ENCODE data around the gene ST3GAL4. TPM values are rescaled to one million over a fixed set of nuclear protein-coding genes. Genes with fewer than 3 reads are reported as not detected.

ST3GAL4 gene
- total RNA-seq, 1 experiment from 2014 or later, result 50.6 TPM

- DNase-seq (ENCODE audit: low read depth), result no peak
Observed at GRCh38 chr11:126422446-126422845, 67.0 kb downstream of the ST3GAL4 start.

GRCh38 chr11:126423154-126423553, 67.7 kb downstream of the ST3GAL4 start:
- DNase-seq (ENCODE audit: low read depth), result no peak

GRCh38 chr11:126423743-126424142, 68.3 kb downstream of the ST3GAL4 start:
- DNase-seq (ENCODE audit: low read depth), result no peak

GRCh38 chr11:126424471-126425039, 69.1 kb downstream of the ST3GAL4 start:
- DNase-seq (ENCODE audit: low read depth), result no peak

- DNase-seq (ENCODE audit: low read depth), result peak; percentile 17
Observed at GRCh38 chr11:126426106-126426505, 70.6 kb downstream of the ST3GAL4 start.

GRCh38 chr11:126426820-126427749, 71.6 kb downstream of the ST3GAL4 start:
- peak; percentile 39 for DNase-seq (ENCODE audit: low read depth)

GRCh38 chr11:126430581-126431335, 75.3 kb downstream of the ST3GAL4 start:
- DNase-seq (ENCODE audit: low read depth), result no peak

GRCh38 chr11:126431401-126432064, 76.0 kb downstream of the ST3GAL4 start:
- peak; percentile 91 for DNase-seq (ENCODE audit: low read depth)

GRCh38 chr11:126432065-126432461, 76.6 kb downstream of the ST3GAL4 start:
- no peak for DNase-seq (ENCODE audit: low read depth)

GRCh38 chr11:126432525-126432924, 77.0 kb downstream of the ST3GAL4 start:
- no peak for DNase-seq (ENCODE audit: low read depth)

GRCh38 chr11:126433244-126433846, 77.9 kb downstream of the ST3GAL4 start:
- DNase-seq (ENCODE audit: low read depth), result no peak

GRCh38 chr11:126433989-126434949, 78.8 kb downstream of the ST3GAL4 start:
- DNase-seq (ENCODE audit: low read depth), result no peak

- DNase-seq (ENCODE audit: low read depth), result no peak
Observed at GRCh38 chr11:126434950-126435335, 79.5 kb downstream of the ST3GAL4 start.

GRCh38 chr11:126436209-126436755, 80.8 kb downstream of the ST3GAL4 start:
- DNase-seq (ENCODE audit: low read depth), result no peak

- no peak for DNase-seq (ENCODE audit: low read depth)
Observed at GRCh38 chr11:126437731-126438130, 82.2 kb downstream of the ST3GAL4 start.

- no peak for DNase-seq (ENCODE audit: low read depth)
Observed at GRCh38 chr11:126438272-126438671, 82.8 kb downstream of the ST3GAL4 start.

GRCh38 chr11:126438691-126439090, 83.2 kb downstream of the ST3GAL4 start:
- no peak for DNase-seq (ENCODE audit: low read depth)

GRCh38 chr11:126440276-126440675, 84.8 kb downstream of the ST3GAL4 start:
- DNase-seq (ENCODE audit: low read depth), result no peak

GRCh38 chr11:126440792-126441514, 85.5 kb downstream of the ST3GAL4 start:
- DNase-seq (ENCODE audit: low read depth), result peak; percentile 72
